HuH-7.5 (cell line): Measurements from ENCODE around the gene SOX14.

Experiments
- DNase-seq: peaks from one replicate; pipeline ENCODE4 v3.0.0; 2011; ENCODE audit warnings: low spot score

Gene SOX14

DNA sequence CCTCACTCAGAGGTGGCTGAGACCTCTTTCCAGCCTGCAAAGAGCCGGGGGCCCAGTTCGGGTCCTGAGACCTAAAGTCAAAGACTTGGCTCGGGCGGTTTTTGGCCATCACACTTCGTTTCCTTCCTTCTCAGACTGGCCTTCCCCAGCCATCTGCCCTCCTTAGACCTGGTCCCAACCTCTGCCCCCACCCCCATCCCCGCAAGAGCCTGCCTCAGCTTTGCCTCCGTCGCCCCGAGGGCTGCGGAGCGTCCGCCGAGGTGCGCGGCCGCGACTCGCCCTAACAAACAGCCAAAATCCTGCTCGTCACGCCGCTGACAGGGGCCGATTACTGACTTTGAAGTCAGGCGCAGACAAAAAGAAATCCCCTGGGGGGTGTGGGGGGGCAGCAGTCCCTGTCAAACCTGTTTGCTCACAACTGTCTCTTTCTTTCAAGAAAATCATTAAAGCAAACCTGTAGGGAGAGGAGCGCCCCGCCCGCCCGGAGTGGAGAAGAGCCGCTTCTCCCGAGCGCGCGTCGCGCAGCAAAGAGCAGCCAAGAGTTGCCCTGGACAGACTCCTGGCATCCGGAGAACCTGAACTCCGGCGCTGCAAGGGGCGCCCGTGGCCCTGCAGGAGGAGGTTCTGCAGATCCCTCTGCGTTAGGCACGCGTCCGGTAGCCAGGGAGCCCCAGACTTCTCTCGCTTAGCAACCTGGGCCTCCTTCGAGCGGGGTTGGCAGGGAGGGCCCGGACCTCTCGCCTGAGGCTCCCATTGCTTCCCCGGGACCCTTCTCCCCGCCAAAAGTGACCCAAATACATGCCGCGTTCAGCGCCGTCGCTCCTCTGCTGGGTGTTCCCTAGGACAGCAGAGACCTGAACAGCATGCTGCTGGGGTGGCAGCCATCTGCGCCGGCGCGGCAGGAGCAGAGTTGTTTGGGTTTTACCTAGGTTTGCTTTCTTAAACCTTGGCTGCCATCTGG is 4.5 kb downstream of the SOX14 start:
- no peak for DNase-seq

DNA sequence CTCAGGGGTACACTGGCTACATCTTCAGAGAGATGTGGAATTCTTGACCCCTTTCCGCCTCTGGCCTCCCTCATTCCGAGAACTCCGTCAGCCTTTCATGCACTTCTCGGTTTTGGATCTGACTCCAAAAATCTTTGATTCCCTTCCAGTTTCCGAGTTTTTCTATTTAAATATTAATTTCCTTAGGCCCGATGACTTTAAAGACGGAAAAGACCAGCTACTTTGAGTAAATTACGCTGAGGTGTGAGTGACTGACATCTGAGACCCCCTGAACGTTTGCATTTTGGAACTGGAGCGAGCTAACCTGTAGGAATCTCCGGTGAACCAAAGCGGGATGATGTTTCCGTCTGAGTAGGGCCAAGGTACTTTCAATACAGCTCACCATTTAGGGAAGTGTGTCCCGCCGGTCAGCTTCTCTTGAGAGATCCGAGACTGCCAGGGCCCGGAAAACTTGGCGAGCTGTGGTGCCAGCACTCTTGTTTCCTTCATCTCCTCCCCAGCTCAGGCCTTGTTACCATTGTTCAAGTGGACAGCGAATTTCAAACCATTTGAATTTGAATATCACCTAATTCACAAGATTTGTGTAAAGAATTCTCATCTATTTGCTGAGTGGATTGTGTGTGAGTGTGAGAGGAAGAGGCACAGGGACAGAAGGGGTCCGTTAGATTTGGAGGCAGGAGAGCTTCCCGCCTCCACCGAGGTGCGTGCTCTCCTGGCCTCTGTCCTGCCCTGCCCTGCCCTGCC is 5.4 kb downstream of the SOX14 start:
- DNase-seq: no peak

DNA sequence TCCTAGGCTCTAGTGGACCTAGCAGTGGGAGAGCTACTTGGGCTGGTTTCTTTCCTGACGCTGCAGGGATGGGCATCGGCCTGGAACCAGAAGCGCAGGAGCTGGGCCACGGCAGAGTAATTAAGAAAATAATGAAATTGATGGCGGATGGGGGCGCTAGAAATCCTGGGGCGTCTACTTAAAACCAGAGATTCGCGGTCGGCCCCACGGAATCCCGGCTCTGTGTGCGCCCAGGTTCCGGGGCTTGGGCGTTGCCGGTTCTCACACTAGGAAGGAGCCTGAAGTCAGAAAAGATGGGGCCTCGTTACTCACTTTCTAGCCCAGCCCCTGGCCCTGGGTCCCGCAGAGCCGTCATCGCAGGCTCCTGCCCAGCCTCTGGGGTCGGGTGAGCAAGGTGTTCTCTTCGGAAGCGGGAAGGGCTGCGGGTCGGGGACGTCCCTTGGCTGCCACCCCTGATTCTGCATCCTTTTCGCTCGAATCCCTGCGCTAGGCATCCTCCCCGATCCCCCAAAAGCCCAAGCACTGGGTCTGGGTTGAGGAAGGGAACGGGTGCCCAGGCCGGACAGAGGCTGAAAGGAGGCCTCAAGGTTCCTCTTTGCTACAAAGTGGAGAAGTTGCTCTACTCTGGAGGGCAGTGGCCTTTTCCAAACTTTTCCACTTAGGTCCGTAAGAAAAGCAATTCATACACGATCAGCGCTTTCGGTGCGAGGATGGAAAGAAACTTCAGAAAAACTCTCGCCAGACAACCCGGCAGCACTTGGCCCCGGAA is 6.1 kb downstream of the SOX14 start:
- DNase-seq: no peak

DNA sequence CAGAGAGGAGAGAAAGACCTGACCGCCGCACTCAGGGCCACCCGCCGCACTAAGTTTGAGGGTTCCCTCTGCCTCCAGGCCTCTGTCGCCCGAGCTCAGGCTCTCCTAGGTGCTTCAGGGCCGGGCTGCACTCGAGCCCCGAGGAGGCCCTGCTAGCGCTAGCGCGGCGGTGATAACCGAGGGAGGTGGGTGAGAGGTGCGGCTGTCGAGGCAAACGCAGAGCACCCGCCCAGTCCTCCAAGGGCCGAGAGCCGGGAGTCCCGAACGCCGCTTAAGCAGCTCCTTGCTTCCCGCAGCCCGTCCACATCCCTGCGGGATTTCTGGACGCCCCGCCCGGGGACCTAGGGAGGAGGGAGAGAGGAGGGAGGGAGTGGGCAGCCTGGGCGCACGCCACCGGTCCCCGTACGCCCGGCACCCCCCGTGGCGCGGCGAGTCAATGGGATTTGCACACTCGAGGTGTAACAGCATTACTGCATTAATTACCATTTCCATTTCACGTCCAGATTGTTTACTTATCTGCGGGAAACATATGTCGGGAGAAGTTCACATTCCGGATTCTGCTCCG is 6.8 kb downstream of the SOX14 start:
- no peak for DNase-seq

DNA sequence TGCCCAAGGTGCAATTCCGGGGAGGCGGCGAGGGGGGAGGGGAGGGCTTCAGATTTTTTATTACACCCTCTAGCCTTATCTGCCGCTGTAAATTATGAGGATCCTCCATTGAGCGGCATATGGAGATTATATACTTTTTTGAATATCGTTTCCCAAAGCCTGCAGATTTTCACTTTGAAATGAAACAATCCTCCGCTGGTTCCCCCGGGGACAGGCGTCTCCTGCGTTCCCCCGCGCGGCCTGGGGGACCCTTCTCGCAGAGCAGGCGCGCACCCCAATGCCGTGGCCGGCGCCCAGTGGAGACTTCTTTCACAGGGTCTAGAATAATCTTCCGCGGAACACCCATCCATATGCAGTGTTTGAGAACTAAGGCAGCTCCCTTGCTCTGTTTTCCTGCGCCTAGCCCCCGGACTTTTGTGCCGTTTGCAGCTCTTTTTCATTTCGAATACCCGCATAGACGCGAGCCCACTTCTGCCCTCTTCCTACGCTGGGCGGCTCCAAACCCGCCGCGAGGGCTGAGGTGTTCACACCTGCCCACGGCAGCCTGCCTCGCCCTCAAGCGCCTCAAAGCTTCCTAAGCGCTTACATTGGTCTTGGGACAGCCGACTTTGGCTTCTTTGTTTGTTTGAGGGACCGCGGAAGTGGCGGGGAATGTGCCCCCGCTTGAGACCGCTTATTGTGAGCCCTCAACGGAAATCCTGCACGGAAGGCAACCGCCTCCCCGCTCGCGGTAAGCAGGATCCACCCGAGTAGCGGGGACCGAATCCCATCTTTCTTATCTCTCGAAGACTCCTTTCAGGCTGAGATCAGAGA is 7.5 kb downstream of the SOX14 start:
- DNase-seq: no peak

DNA sequence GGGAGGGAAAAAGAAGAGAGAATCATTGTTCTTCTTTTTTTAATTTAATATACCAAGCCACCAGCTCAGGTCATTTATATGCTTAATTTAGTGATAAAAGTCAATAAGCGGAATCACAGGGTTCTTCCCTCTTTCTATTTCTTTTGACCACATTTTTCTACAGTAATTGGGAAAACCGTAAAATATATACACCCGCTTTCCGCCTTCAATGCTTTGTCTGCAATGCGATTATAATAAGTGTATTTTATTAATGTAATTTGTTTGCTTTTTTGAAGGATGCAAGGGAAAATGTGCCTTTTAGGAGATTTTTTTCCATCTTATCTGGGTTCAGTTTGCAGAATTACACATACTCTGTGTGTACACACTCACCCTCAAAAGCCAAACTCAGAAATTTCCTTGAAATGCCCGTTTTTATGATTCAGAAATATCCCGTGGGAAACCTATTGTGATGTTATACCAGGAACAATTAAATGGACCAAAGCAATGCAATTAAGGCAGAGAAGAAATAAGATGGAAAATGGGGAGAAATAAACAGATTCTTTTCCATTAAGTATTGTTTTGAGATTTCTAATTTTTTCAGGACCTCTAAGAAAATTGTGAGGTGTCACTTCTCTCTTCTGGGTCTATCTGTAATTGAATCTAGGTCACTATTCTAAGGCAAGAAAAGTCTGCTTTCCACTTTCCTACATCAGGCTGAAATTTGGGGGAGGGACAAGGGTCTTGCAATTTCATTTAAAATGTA is 8.3 kb downstream of the SOX14 start:
- no peak for DNase-seq

DNA sequence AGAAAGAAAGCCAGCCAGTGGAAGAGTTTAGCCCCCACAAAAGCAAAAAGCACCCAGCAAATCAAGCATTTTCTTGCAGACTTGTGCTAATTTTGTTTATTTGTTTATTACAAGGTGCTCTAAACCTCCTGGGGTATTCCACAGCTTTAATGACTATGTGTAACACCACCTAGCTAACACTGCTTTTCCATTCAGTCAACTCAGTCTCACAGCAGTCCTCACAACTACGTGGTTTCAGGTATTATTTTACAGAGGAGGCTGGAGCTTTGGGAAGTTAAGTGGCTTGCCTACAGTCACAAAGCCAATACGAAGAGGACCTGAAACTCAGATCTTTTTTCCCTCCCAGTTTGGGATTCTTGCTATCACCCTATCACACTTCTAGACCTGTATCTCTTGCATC is 14.8 kb downstream of the SOX14 start:
- no peak for DNase-seq

DNA sequence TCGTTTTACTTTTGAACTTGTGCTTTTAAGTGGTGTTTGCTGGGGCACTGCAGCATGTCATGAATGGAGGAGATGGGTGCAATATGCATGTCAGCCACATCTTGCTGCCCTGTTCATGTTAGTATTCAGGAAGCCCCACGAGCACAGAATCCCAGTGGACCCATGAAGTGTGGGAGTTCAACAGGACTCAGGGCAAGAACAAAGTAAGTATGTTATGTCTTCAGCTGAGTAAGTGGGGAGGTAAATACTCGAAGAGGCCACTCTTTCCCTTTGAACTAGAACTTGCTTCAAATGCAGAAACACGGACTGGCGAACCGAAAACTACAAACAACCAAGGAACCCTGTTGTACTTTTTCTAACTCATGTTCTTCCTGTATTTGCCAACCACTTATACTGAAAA is 23.4 kb downstream of the SOX14 start:
- no peak for DNase-seq

DNA sequence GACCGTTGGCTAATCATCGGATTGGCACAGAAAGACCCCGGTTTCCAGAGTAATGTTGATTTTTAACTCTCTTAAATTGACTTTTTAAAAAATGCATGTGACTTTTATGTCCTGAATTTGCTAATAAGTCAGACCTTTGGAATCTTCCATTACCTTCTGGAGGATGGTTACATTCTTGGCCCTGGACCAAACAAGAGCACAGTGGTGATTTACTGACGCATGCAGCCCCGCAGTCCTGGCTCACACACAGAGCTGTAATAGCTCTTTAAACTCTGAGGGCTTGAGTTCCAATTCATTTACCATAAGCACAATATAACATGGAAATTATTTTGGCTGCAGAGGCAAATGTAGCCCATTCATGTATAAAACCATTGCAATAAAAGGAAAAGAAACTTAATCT is 25.1 kb downstream of the SOX14 start:
- no peak for DNase-seq

DNA sequence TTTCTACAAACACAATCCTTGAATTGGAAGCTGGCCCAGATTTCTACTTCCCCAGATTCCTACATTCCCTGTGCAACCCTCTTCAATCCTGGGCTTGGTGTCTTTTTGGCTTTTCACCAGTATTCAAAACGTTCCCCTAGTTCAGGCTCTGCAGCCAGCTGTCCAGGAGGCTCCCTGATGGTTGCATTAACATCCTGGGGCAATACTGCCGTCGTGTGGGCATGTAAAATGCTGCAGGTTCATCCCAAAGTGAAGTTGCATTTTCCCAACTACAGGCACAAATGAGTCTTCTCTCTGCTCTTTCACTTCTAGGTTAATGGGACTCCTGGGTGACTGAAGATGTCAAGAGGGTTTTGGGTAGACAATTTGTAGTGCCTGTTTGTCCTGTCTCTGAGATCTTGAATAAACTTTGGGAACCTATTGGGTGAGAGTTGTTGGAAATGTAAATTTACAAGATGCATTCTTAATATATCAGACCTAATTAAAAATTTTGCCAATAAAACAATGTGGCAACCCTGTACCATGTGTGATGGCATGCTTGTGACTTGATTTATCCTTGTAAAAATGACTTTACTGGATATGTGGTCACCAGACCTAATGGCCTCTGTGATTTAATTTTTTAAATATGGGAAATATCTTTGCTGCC is 28.6 kb downstream of the SOX14 start:
- no peak for DNase-seq

DNA sequence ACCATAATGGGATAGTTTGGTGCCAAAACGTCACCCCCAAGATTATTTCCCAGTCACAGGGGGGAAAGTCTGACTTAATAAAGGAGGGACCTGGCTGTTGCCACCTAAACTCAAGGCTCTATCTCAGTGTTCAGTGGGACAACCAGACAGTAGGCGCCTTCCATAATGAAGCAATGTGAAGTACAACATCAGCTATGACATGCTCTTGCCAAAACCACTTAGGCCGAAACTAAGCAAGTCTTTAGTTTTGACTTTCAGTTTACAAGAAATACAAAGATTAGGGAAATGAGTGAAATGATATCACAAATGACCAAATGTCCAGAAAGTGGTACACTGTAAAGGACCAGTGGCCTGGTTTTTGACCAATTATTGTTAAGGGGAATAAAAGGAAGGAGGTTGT is 32.9 kb downstream of the SOX14 start:
- DNase-seq: no peak

DNA sequence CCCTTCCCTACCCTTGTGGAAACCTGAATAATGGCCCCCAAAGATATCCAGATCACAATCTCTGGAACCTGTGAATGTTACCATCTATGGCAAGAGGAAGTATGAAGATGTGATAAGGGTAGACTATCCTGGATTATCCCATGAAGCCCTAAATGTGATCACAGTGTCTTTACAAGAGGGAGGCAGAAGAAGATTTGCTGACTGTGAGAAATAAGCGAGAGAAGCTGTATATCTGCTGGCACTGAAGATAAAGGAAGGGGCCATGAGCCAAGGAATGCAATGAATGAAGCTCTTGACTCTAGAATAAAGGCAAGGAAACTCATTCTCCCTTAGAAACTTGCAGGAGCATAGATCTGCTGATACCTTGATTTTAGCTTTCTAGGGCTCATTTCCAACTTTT is 39.1 kb downstream of the SOX14 start:
- DNase-seq: no peak

DNA sequence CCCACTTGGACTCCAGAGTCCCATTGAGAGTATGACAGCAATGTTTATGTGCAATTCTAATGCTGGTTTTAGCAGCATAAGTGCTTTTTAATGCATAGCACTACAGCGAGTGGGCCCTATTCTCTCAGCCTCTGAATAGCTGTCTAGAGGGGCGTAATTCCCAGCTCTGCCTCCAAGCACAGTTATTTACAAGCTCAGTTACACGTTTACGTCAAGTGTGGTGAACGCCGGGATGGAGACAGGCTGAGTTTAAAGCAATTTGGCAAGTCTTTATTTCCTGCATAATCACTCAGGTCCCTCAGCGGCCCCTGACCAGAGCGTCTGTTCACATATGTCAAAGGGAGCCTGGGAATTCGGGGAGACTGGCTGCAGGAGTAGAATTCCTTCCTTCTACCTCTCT is 43.9 kb downstream of the SOX14 start:
- no peak for DNase-seq

DNA sequence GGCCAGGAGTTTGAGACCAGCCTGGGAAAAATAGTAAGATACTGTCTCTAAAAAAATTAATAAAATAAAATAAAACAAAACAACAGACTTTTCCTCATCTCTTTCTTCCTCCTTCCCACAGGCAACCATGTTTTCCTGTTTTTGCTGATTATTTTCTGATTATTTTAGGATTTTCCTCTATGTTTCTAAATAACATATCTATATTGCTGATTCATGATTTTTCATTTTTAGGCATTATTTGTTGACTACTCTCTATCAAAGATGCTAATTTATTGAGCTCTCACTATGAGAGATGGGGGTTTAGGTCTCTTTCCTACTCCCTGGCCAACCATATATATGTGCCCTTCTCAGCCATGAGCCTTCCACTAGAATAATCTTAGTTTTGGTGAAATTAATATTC is 45.4 kb downstream of the SOX14 start:
- no peak for DNase-seq

DNA sequence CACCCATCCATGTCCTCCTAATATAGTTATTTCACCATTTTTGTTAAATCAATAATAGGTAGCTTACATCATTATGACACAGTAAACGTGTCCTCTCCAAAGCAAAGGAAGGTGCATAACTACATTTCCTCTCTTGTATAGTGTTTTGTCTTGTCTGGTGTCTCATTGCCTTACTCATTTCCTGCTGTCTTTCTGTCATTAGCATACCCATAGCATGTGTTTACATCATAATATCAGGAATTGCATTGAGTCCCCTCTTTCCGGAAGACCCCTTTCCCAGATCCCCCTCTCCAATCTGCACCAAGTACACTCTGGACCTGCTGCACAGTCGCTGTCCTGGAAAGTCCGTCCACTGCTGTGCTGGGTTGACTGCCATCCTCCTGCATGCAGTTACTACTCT is 47.9 kb downstream of the SOX14 start:
- no peak for DNase-seq

DNA sequence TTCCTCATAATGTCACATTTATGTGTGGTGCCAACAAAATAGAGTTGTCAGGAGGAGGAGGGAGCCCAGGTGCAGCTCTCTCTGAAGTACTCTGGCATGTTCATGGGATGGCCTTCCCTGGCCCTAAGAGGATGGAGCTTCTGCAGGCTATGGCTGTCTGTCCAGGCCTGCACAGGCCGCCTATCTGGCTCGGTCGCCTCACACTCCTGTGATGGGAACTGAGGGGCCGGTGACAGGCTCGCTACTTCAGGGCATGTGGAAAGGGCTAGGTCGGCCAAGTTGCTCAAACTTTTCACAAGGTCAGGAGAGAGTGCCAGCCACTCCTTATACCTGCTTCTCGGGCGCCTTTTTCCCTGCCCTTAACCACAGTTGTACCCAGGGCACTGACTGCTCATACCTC is 51.1 kb downstream of the SOX14 start:
- no peak for DNase-seq
